GM12878 (cell line): ENCODE results near the gene SLC4A9. TPM values are rescaled to one million over a fixed set of nuclear protein-coding genes. Genes with fewer than 3 reads are reported as not detected.

Experiments
- ATAC-seq: fragments of 200-7000 bp; cut with Tn5 transposase; 3 replicates; pipeline ENCODE4 v1.9.1; 2020; ENCODE audit warnings: mild to moderate bottlenecking, moderate library complexity
- BruUV-seq: library from RNA; stranded (reverse); fragments of 400-500 nt; replicated peaks from 2 replicates; lab custom pipeline; 2021; lab: Mats Ljungman, UMichigan
- CTCF ChIA-PET: fragments of 300-600 bp; sonication (Branson Sonifier 250); formaldehyde crosslinking; extraction: SDS; loops from one replicate; lab custom pipeline; 2021; ENCODE audit warnings: inconsistent platforms; lab: Yijun Ruan, JAX
- POLR2A ChIA-PET: fragments of 350-600 bp; formaldehyde crosslinking; extraction: SDS; loops from one replicate; lab custom pipeline; 2021; ENCODE audit warnings: inconsistent platforms; lab: Charles Lee
- RAD21 ChIA-PET: fragments of 300-600 bp; sonication (Branson Sonifier 250); formaldehyde crosslinking; loops from one replicate; lab custom pipeline; 2023; ENCODE audit warnings: antibody characterized with exemption; ENCODE audit not compliant: unreplicated experiment; lab: Charles Lee
- SMC1A ChIA-PET: fragments of 300-600 bp; sonication (Branson Sonifier 250); formaldehyde crosslinking; loops from one replicate; lab custom pipeline; 2023; ENCODE audit not compliant: unreplicated experiment, uncharacterized antibody; lab: Charles Lee
- DNase-seq: peaks from one replicate; pipeline ENCODE4 v3.0.0-alpha.2; 2011; ENCODE audit warnings: low read depth, low spot score
- FAIRE-seq: peaks from 3 replicates; lab custom pipeline; 2011; peaks lifted over from hg19 to GRCh38; lab: Jason Lieb, UNC
- H2AFZ ChIP-seq: 2 replicates; pipeline ENCODE4 v1.6.0; 2011; ENCODE audit warnings: low read depth, low read length, control low read depth; ENCODE audit not compliant: control insufficient read depth
- H3K27ac ChIP-seq: 2 replicates; pipeline ENCODE4 v1.5.1; 2011; ENCODE audit warnings: control low read depth; ENCODE audit not compliant: control insufficient read depth, insufficient read depth
- H3K27me3 ChIP-seq, 2 experiments: replicated peaks in 1 of 2; 2 replicates each; pipeline versions ENCODE4 v1.6.0 to v1.6.1; 2011; ENCODE audit warnings: low read length in 1 of 2; ENCODE audit not compliant: control insufficient read depth in 2 of 2, insufficient read depth in 2 of 2
- H3K36me3 ChIP-seq, 2 experiments: 2 replicates each; pipeline ENCODE4 v1.5.1; 2011; ENCODE audit warnings: low read length in 1 of 2; ENCODE audit not compliant: control insufficient read depth in 2 of 2, insufficient read depth in 2 of 2
- H3K4me1 ChIP-seq: 2 replicates; pipeline ENCODE4 v1.6.1; 2011; ENCODE audit warnings: mild to moderate bottlenecking, low read length, moderate library complexity, mixed read lengths; ENCODE audit not compliant: control insufficient read depth, insufficient read depth
- H3K4me2 ChIP-seq: 2 replicates; pipeline ENCODE4 v1.6.0; 2011; ENCODE audit warnings: control low read depth; ENCODE audit not compliant: control insufficient read depth, insufficient read depth
- H3K4me3 ChIP-seq: fragments of 200-600 bp; sonication (generic); 2 replicates; pipeline ENCODE4 v1.5.1; 2016
- H3K79me2 ChIP-seq: 2 replicates; pipeline ENCODE4 v1.6.0; 2011; ENCODE audit warnings: low read length; ENCODE audit not compliant: control insufficient read depth, insufficient read depth
- H3K9ac ChIP-seq: 2 replicates; pipeline ENCODE4 v1.8.0; 2011; ENCODE audit warnings: low read length, control low read depth, mixed read lengths; ENCODE audit not compliant: control insufficient read depth, insufficient read depth
- H3K9me3 ChIP-seq: replicated peaks from 3 replicates; pipeline ENCODE4 v1.5.1; 2011; ENCODE audit warnings: mild to moderate bottlenecking, low read length; ENCODE audit not compliant: control insufficient read depth, insufficient read depth
- H4K20me1 ChIP-seq: 2 replicates; pipeline ENCODE4 v1.6.0; 2011; ENCODE audit not compliant: control insufficient read depth, insufficient read depth
- BRCA1 ChIP-seq: IDR thresholded peaks from 2 replicates; pipeline ENCODE4 v1.6.1; 2011; ENCODE audit warnings: low read depth, low read length, improper control_type of control experiment
- CHD1 ChIP-seq: IDR thresholded peaks from 2 replicates; pipeline ENCODE4 v1.6.1; 2012; ENCODE audit warnings: low read depth, low read length, improper control_type of control experiment
- CHD4 ChIP-seq: fragments of 200-600 bp; sonication (generic); IDR thresholded peaks from 2 replicates; pipeline ENCODE4 v1.6.1; 2016; ENCODE audit warnings: mild to moderate bottlenecking
- IKZF2 ChIP-seq, 2 experiments: fragments of 450-650 bp; IDR thresholded peaks; 2 replicates each; pipeline ENCODE4 v1.6.1; 2017; ENCODE audit warnings: mild to moderate bottlenecking in 2 of 2, moderate library complexity in 2 of 2
- NFXL1 ChIP-seq: fragments of 450-650 bp; IDR thresholded peaks from 2 replicates; pipeline ENCODE4 v1.6.1; 2017; ENCODE audit warnings: antibody characterized with exemption, mild to moderate bottlenecking, borderline replicate concordance
- NR2C1 ChIP-seq: fragments of 450-650 bp; IDR thresholded peaks from 2 replicates; pipeline ENCODE4 v1.6.1; 2017; ENCODE audit warnings: antibody characterized with exemption, mild to moderate bottlenecking, moderate library complexity
- ZBTB11 ChIP-seq: fragments of 450-650 bp; formaldehyde crosslinking; IDR thresholded peaks from 2 replicates; pipeline ENCODE4 v1.5.0; 2022; ENCODE audit warnings: mild to moderate bottlenecking, missing genetic modification characterization
- WGBS: methylation state at CpG from one replicate; pipeline ENCODE4 v1.1.6; 2016; ENCODE audit warnings: low lambda C conversion rate; ENCODE audit not compliant: insufficient replicate concordance, insufficient coverage; ENCODE audit errors: missing lambda C conversion rate; 5-methylcytosine and 5-hydroxymethylcytosine counted together
- in situ Hi-C: fragments of 300-500 bp; cut with MboI; formaldehyde crosslinking; loops from 9 replicates; pipeline ENCODE4 v1.14.3; 2018; ENCODE audit warnings: mixed read lengths
- intact Hi-C: fragments of 100-400 bp; cut with micrococcal nuclease; formaldehyde crosslinking; loops from one replicate; pipeline ENCODE4 v1.14.2; 2022; ENCODE audit not compliant: unreplicated experiment
- polyA plus RNA-seq, 11 experiments: library from polyadenylated mRNA; depleted of rRNA in 4 of 11; unstranded in 6 of 11; stranded (reverse) in 5 of 11; fragments of >200 nt; fragmentation: Nextera tagmentation in 4 of 11; fragmentation: Illumina TruSeq in 1 of 11; extraction: Ambion mirVana in 4 of 11; extraction: Trizol in 1 of 11; gene quantifications; 1 replicate in 1 of 11; 2 replicates in 10 of 11; pipeline versions ENCODE4 v1.2.1 to v1.2.3, GENCODE V29; 2011 to 2016; ENCODE audit warnings: inconsistent platforms in 2 of 11, missing spikeins in 2 of 11, low read depth in 1 of 11
- total RNA-seq, 4 experiments: library from RNA; depleted of rRNA in 3 of 4; stranded (reverse); fragments of >200 nt in 3 of 4; fragmentation: Illumina TruSeq in 1 of 4; extraction: Trizol in 1 of 4; gene quantifications; 2 replicates each; pipeline versions ENCODE4 v1.2.1 to v1.2.3, GENCODE V29; 2013 to 2021

Gene SLC4A9
- total and polyA plus RNA-seq, 10 of the 15 experiments (the other 5 are each of a cell fraction or from before 2014, with no cell fraction given), result 0.03 to 0.05 (median 0.05) TPM; not detected in 7

- no peak for TF ChIP-seq ZBTB11 (CRISPR knock-in tag)
- no peak for TF ChIP-seq CHD4
- no peak for TF ChIP-seq CHD1
- TF ChIP-seq NR2C1, result no peak
- TF ChIP-seq IKZF2 (IDR thresholded peaks at IDR 0.05), result no peak
Measured at GRCh38 chr5:140365941-140366340, 5.9 kb downstream of the SLC4A9 start (continued).

GRCh38 chr5:140366589-140367255 is 6.7 kb downstream of the SLC4A9 start:
- Histone ChIP-seq H3K79me2 (no peaks in the 10 kb centered on the region), H3K9ac (no peak overlapping the region), H3K4me3 (no peak overlapping the region), H3K9me3 (no peaks in the 10 kb centered on the region), H3K27ac (no peak overlapping the region), H4K20me1 (no peaks in the 10 kb centered on the region), H2AFZ (no peak overlapping the region), H3K4me2 (no peak overlapping the region), H3K4me1 (no peaks in the 10 kb centered on the region; the same call in 1 of the 2 replicates), H3K36me3 (no peaks in the 10 kb centered on the region), H3K27me3 (no peaks in the 10 kb centered on the region)
- ATAC-seq (no peak), DNase-seq (no peak), FAIRE-seq (no peak)
- 41% methylated on average over 7 of the region's 7 CpGs for WGBS
- ChIA-PET SMC1A (interaction anchor here (0.6 to 1.2 kb wide), 2 partner anchors 105 to 353 kb away, joined by 3 to 4 read pairs; no protein-coding TSS in a partner anchor), POLR2A (interaction anchor here (1.1 kb wide), 1 partner anchor 34 kb away, joined by 3 read pairs; no protein-coding TSS in a partner anchor), CTCF (interaction anchor here (0.6 to 2.4 kb wide), 10 partner anchors 8 to 353 kb away, joined by 3 to 10 read pairs (median 4); no protein-coding TSS in a partner anchor), RAD21 (interaction anchor here (0.9 to 4.9 kb wide), 2 partner anchors 35 to 354 kb away, joined by 3 to 34 read pairs; partner anchors contain the start of gene ANKHD1)
- no peak for TF ChIP-seq NFXL1
- no peak for TF ChIP-seq BRCA1
- in situ Hi-C loops (no loop called here), intact Hi-C loops (no loop called here)
- BruUV-seq, result no TSS peak
